OCI-LY7 (cell line): ENCODE results near the gene RHEBL1. TPM values are rescaled to one million over a fixed set of nuclear protein-coding genes. Genes with fewer than 3 reads are reported as not detected.

Experiments used
- BruUV-seq: library from RNA; stranded (reverse); fragments of 400-500 nt; replicated peaks from 2 replicates; lab custom pipeline; 2021; lab: Mats Ljungman, UMichigan
- CTCF ChIA-PET: fragments of 300-600 bp; sonication (Branson Sonifier 250); formaldehyde crosslinking; loops from one replicate; lab custom pipeline; 2022; ENCODE audit warnings: antibody characterized with exemption; ENCODE audit not compliant: unreplicated experiment; lab: Charles Lee
- POLR2A ChIA-PET: fragments of 300-600 bp; sonication (Branson Sonifier 250); formaldehyde crosslinking; loops from one replicate; lab custom pipeline; 2022; ENCODE audit warnings: antibody characterized with exemption; lab: Charles Lee
- DNase-seq: peaks from one replicate; pipeline ENCODE4 v3.0.0-alpha.2; 2015; ENCODE audit warnings: low spot score
- H2AFZ ChIP-seq: fragments of 200-600 bp; sonication (generic), shearing (Covaris generic); 2 replicates; pipeline ENCODE4 v1.6.1; 2014; ENCODE audit warnings: mild to moderate bottlenecking, antibody characterized with exemption, low read length, moderate library complexity
- H3K27ac ChIP-seq: fragments of 200-600 bp; sonication (generic); 2 replicates; pipeline ENCODE4 v1.5.1; 2014; ENCODE audit warnings: mixed run types, low read depth, mild to moderate bottlenecking, moderate library complexity, low read length, inconsistent platforms; ENCODE audit not compliant: poor library complexity, severe bottlenecking
- H3K36me3 ChIP-seq: fragments of 200-600 bp; sonication (generic); 2 replicates; pipeline ENCODE4 v1.6.1; 2014; ENCODE audit warnings: mild to moderate bottlenecking, antibody characterized with exemption, low read length, moderate library complexity, mixed read lengths; ENCODE audit not compliant: insufficient read depth
- H3K4me1 ChIP-seq: fragments of 200-600 bp; sonication (generic); 2 replicates; pipeline ENCODE4 v1.5.1; 2014; ENCODE audit warnings: mild to moderate bottlenecking, low read length; ENCODE audit not compliant: insufficient read depth, poor library complexity, severe bottlenecking
- H3K4me2 ChIP-seq: fragments of 200-600 bp; sonication (generic); 2 replicates; pipeline ENCODE4 v1.6.1; 2014; ENCODE audit warnings: mild to moderate bottlenecking, low read length
- H3K4me3 ChIP-seq: fragments of 200-600 bp; sonication (generic); 2 replicates; pipeline ENCODE4 v1.5.1; 2014; ENCODE audit warnings: mild to moderate bottlenecking, low read depth, low read length; ENCODE audit not compliant: poor library complexity, severe bottlenecking
- H3K79me2 ChIP-seq: fragments of 200-600 bp; sonication (generic); 2 replicates; pipeline ENCODE4 v1.6.1; 2016; ENCODE audit warnings: low read depth, mild to moderate bottlenecking, low read length, moderate library complexity, mixed read lengths; ENCODE audit not compliant: insufficient read depth
- H3K9me2 ChIP-seq: fragments of 200-600 bp; sonication (generic); 2 replicates; pipeline ENCODE4 v1.6.1; 2016; ENCODE audit warnings: mild to moderate bottlenecking, low read length, mixed read lengths; ENCODE audit not compliant: insufficient read depth
- H3K9me3 ChIP-seq: fragments of 200-600 bp; sonication (generic); 2 replicates; pipeline ENCODE4 v1.6.1; 2014; ENCODE audit warnings: mild to moderate bottlenecking, mixed run types, low read length, mixed read lengths
- H4K20me1 ChIP-seq: fragments of 200-600 bp; sonication (generic); 2 replicates; pipeline ENCODE4 v1.6.1; 2014; ENCODE audit warnings: mild to moderate bottlenecking, antibody characterized with exemption, low read length, moderate library complexity, mixed read lengths; ENCODE audit not compliant: insufficient read depth
- CTCF ChIP-seq: fragments of 200-600 bp; sonication (generic); conservative IDR thresholded peaks from 2 replicates; pipeline ENCODE4 v1.5.1; 2014; ENCODE audit warnings: mild to moderate bottlenecking, antibody characterized with exemption, low read length, moderate library complexity, mixed read lengths
- EZH2phosphoT487 ChIP-seq: fragments of 200-600 bp; sonication (generic); IDR thresholded peaks from 2 replicates; pipeline ENCODE4 v1.6.1; 2018; ENCODE audit warnings: low read depth, borderline replicate concordance, mild to moderate bottlenecking, mixed run types, antibody characterized with exemption, low read length, moderate library complexity, mixed read lengths
- intact Hi-C: fragments of 100-400 bp; cut with micrococcal nuclease; formaldehyde crosslinking; loops from one replicate; pipeline ENCODE4 v1.10.0; 2022; ENCODE audit not compliant: unreplicated experiment
- total RNA-seq, 2 experiments: library from RNA; depleted of rRNA in 1 of 2; stranded (reverse); fragments of >200 nt in 1 of 2; shearing (Covaris generic) in 1 of 2; gene quantifications; 2 replicates each; pipeline ENCODE4 v1.2.3, GENCODE V29; 2014 to 2022

Gene RHEBL1
- total RNA-seq, 2 experiments from 2014 or later = 3.4 to 3.7 TPM

- no peaks in the 10 kb centered on the region for H3K9me2 ChIP-seq
- no peak within 1 kb of the TSS for H2AFZ ChIP-seq
- ChIA-PET POLR2A (interaction anchor here (0.6 to 0.7 kb wide), 3 partner anchors 23 to 198 kb away, joined by 3 to 4 read pairs (median 4); no protein-coding TSS in a partner anchor), CTCF (interaction anchor here (1.2 kb wide), 1 partner anchor 30 kb away, joined by 3 read pairs; no protein-coding TSS in a partner anchor)
- H4K20me1 ChIP-seq = no peaks in the 10 kb centered on the region
- no TSS peak for BruUV-seq
- H3K27ac ChIP-seq = no peak within 1 kb of the TSS
- intact Hi-C loops = no loop called here
- H3K4me1 ChIP-seq = peaks cover 9% of the 10 kb centered on the region
- no peak within 1 kb of the TSS for H3K4me3 ChIP-seq
- H3K79me2 ChIP-seq = no peaks in the 10 kb centered on the region
- H3K36me3 ChIP-seq = no peaks in the 10 kb centered on the region
- H3K9me3 ChIP-seq = no peaks in the 10 kb centered on the region
- DNase-seq = no peak
- H3K4me2 ChIP-seq = no peak within 1 kb of the TSS
- TF ChIP-seq CTCF (no peak), EZH2phosphoT487 (no peak)
These were observed 24.6 kb upstream of the RHEBL1 start, which contains the start of gene DHH for GRCh38 chr12:49094160-49094974. Gene DHH (minus strand): TSS chr12:49094801. CDS start chr12:49094512, 289 bp downstream.

- H2AFZ ChIP-seq = no peak overlapping the region
- no peaks in the 10 kb centered on the region for H3K9me3 ChIP-seq
- H3K27ac ChIP-seq = no peak overlapping the region
- no peaks in the 10 kb centered on the region for H3K9me2 ChIP-seq
- peaks cover 9% of the 10 kb centered on the region for H3K4me1 ChIP-seq
- no TSS peak for BruUV-seq
- no peak overlapping the region for H3K4me3 ChIP-seq
- no peak overlapping the region for H3K4me2 ChIP-seq
- H4K20me1 ChIP-seq = no peaks in the 10 kb centered on the region
- DNase-seq = no peak
- intact Hi-C loops = no loop called here
- H3K36me3 ChIP-seq = no peaks in the 10 kb centered on the region
- ChIA-PET POLR2A (no interaction called here), CTCF (interaction anchor here (1.2 kb wide), 1 partner anchor 29 kb away, joined by 3 read pairs; no protein-coding TSS in a partner anchor)
- TF ChIP-seq CTCF = no peak
- TF ChIP-seq EZH2phosphoT487 = no peak
- no peaks in the 10 kb centered on the region for H3K79me2 ChIP-seq
These were observed 24.0 kb upstream of the RHEBL1 start for GRCh38 chr12:49093792-49094159.
